Measurements from ENCODE around the gene THTPA. TPM values are rescaled to one million over a fixed set of nuclear protein-coding genes. Genes with fewer than 3 reads are reported as not detected.

The THTPA gene
- total RNA-seq, 1 experiment from 2014 or later: 20.0 TPM

DNA sequence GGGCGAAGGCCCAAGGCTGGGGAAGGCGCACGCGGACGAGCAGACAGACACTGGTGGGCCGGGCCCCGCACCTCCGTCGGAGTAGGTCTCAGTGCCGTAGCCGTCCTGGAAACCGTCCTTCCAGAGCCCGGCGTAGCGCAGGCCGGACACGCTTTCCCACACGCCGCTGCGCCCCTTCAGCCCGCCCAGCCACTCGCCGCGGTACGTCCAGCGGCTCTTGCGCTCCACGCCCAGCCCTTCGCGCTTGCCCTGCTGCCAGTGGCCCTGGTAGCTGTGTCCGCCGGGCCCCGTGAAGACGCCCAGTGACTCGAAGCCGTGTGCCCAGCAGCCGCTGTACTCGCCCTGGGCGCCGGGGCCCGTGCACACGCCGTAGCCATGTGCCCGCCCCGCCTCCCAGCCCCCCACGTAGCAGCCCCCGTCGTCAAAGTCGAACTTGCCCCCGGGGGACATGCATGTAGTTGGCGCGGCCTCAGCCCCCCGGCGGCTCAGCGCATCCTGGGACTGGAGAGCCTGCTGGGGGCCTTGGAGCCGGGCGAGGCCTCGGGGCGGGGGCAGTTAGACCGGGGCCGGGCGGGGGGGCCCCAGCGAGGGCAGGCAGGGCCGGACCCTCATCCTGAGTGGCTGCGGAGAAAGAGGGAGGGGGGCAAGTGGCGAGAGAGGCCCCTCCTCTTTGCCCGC is 21.1 kb downstream of the THTPA start:
- peak; percentile 8 for ATAC-seq
- 0 out of 2 replicates have a peak, but pooled peaks cover 4% of the 10 kb centered on the region for H3K9me3 Mint-ChIP-seq
- peaks cover 15% of the 10 kb centered on the region for H3K36me3 Mint-ChIP-seq
- no peak overlapping the region for H3K27ac Mint-ChIP-seq
- peak; percentile 59 for DNase-seq (ENCODE audit: low spot score)
- peaks cover 36% of the 10 kb centered on the region for H3K27me3 Mint-ChIP-seq (ENCODE audit: low read depth)
- H3K4me1 Mint-ChIP-seq: peaks cover 38% of the 10 kb centered on the region
- ChIA-PET POLR2A (interaction anchor here (0.6 to 1.1 kb wide), 2 partner anchors 10 to 97 kb away, joined by 3 to 4 read pairs; partner anchors contain the start of gene AP1G2), CTCF (no interaction called here)
- H3K4me3 Mint-ChIP-seq: peak overlapping the region; percentile 73
- TF ChIP-seq, protein P1, sequence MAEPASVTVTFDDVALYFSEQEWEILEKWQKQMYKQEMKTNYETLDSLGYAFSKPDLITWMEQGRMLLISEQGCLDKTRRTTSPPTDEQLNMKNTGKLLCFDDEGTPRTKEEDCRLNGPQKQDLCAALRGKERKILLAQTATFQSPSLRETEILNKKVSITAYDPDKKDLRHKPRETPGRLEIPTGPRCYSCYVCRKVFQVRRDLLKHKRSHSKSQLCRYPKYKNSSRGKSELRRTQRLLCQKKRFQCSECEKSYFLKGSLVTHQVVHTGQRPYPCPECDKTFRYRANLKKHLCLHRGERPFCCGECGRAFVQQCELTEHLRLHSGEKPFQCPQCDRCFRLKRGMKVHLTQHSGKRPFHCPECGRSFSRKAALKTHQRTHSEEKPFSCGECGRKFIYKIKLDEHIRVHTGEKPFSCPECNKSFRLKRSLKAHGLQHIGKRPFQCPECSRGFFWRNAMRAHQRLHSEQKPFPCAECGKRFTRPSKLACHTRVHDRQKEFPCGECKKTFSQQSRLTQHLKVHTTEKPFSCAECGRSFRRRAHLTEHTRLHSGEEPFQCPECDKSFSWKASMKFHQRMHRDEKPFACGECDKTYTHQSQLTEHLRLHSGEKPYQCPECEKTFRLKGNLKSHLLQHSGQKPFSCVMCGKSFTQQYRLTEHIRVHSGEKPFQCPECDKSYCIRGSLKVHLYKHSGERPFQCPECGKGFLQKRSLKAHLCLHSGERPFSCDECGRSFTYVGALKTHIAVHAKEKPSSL (CRISPR knock-in tag; conservative IDR thresholded peaks at IDR 0.05): no peak
- peak; percentile 29; the same call in 1 of the 2 replicates for TF ChIP-seq ZNF121 (CRISPR knock-in tag; IDR thresholded peaks at IDR 0.05)
- TF ChIP-seq HMGXB4 (CRISPR knock-in tag; IDR thresholded peaks at IDR 0.05): 0 out of 2 replicates have a peak, but pooled peaks have one; percentile 59
- 0 out of 2 replicates have a peak, but pooled peaks have one; percentile 40 for TF ChIP-seq CREB1 (CRISPR knock-in tag; IDR thresholded peaks at IDR 0.05)
- TF ChIP-seq E2F1 (CRISPR knock-in tag; IDR thresholded peaks at IDR 0.05): peak; percentile 69; the same call in 1 of the 2 replicates
- TF ChIP-seq SMAD3 (CRISPR knock-in tag; IDR thresholded peaks at IDR 0.05; ENCODE audit: borderline replicate concordance): no peak
- TF ChIP-seq IRF1 (CRISPR knock-in tag; IDR thresholded peaks at IDR 0.05): no peak
- peak; percentile 83 for TF ChIP-seq MAX (CRISPR knock-in tag; IDR thresholded peaks at IDR 0.05)
- TF ChIP-seq GRHL2 (CRISPR knock-in tag; IDR thresholded peaks at IDR 0.05; ENCODE audit: insufficient replicate concordance, severe bottlenecking): no peak
- TF ChIP-seq, protein P2, sequence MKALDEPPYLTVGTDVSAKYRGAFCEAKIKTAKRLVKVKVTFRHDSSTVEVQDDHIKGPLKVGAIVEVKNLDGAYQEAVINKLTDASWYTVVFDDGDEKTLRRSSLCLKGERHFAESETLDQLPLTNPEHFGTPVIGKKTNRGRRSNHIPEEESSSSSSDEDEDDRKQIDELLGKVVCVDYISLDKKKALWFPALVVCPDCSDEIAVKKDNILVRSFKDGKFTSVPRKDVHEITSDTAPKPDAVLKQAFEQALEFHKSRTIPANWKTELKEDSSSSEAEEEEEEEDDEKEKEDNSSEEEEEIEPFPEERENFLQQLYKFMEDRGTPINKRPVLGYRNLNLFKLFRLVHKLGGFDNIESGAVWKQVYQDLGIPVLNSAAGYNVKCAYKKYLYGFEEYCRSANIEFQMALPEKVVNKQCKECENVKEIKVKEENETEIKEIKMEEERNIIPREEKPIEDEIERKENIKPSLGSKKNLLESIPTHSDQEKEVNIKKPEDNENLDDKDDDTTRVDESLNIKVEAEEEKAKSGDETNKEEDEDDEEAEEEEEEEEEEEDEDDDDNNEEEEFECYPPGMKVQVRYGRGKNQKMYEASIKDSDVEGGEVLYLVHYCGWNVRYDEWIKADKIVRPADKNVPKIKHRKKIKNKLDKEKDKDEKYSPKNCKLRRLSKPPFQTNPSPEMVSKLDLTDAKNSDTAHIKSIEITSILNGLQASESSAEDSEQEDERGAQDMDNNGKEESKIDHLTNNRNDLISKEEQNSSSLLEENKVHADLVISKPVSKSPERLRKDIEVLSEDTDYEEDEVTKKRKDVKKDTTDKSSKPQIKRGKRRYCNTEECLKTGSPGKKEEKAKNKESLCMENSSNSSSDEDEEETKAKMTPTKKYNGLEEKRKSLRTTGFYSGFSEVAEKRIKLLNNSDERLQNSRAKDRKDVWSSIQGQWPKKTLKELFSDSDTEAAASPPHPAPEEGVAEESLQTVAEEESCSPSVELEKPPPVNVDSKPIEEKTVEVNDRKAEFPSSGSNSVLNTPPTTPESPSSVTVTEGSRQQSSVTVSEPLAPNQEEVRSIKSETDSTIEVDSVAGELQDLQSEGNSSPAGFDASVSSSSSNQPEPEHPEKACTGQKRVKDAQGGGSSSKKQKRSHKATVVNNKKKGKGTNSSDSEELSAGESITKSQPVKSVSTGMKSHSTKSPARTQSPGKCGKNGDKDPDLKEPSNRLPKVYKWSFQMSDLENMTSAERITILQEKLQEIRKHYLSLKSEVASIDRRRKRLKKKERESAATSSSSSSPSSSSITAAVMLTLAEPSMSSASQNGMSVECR (CRISPR knock-in tag; IDR thresholded peaks at IDR 0.05; ENCODE audit: borderline replicate concordance): peak; percentile 32; the same call in 1 of the 2 replicates
- peak; percentile 57; the same call in 1 of the 2 replicates for TF ChIP-seq MYBL2 (CRISPR knock-in tag; IDR thresholded peaks at IDR 0.05)
- TF ChIP-seq USF2 (CRISPR knock-in tag; IDR thresholded peaks at IDR 0.05): 0 out of 2 replicates have a peak, but pooled peaks have one; percentile 30
- 0 out of 2 replicates have a peak, but pooled peaks have one; percentile 39 for TF ChIP-seq FOXK1 (CRISPR knock-in tag; IDR thresholded peaks at IDR 0.05)
- no peak for TF ChIP-seq SMAD4 (CRISPR knock-in tag; IDR thresholded peaks at IDR 0.05)
- TF ChIP-seq SP1 (CRISPR knock-in tag; conservative IDR thresholded peaks at IDR 0.05): peak; percentile 45; the same call in 1 of the 2 replicates
- no peak for TF ChIP-seq TCF7 (CRISPR knock-in tag; IDR thresholded peaks at IDR 0.05; ENCODE audit: low read depth)
- TF ChIP-seq TP53 (CRISPR knock-in tag; IDR thresholded peaks at IDR 0.05): peak; percentile 70; the same call in 1 of the 2 replicates
- TF ChIP-seq, protein P3, sequence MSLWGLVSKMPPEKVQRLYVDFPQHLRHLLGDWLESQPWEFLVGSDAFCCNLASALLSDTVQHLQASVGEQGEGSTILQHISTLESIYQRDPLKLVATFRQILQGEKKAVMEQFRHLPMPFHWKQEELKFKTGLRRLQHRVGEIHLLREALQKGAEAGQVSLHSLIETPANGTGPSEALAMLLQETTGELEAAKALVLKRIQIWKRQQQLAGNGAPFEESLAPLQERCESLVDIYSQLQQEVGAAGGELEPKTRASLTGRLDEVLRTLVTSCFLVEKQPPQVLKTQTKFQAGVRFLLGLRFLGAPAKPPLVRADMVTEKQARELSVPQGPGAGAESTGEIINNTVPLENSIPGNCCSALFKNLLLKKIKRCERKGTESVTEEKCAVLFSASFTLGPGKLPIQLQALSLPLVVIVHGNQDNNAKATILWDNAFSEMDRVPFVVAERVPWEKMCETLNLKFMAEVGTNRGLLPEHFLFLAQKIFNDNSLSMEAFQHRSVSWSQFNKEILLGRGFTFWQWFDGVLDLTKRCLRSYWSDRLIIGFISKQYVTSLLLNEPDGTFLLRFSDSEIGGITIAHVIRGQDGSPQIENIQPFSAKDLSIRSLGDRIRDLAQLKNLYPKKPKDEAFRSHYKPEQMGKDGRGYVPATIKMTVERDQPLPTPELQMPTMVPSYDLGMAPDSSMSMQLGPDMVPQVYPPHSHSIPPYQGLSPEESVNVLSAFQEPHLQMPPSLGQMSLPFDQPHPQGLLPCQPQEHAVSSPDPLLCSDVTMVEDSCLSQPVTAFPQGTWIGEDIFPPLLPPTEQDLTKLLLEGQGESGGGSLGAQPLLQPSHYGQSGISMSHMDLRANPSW (CRISPR knock-in tag; conservative IDR thresholded peaks at IDR 0.05; ENCODE audit: low read depth): 0 out of 2 replicates have a peak, but pooled peaks have one; percentile 61
- peak; percentile 61; the same call in 1 of the 2 replicates for TF ChIP-seq FOXP1 (CRISPR knock-in tag; IDR thresholded peaks at IDR 0.05; ENCODE audit: borderline replicate concordance)
- no peak for TF ChIP-seq MLX (CRISPR knock-in tag; IDR thresholded peaks at IDR 0.05)
